ENCODE data around the gene TMEM263. TPM values are rescaled to one million over a fixed set of nuclear protein-coding genes. Genes with fewer than 3 reads are reported as not detected.

TMEM263 gene
- total RNA-seq, 1 experiment from 2014 or later, result 35.0 TPM

DNA sequence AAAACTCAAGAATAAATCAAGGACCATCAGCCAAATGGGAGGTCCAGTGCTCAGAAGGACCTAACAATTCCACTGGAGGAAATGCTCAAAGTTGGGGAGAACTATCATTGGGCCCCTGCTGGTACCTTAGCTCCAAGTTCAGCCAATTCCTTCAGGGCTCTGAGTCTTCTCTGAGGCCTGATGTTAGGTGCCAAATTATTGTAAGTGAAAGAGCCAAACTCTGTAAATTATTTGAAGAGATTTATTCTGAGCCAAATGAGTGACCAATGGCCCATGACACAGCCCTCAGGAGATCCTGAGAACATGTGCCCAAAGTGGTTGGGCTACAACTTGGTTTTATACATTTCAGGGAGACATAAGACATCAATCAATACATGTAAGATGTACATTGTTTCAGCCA lies 8.2 kb upstream of the TMEM263 start:
- no peak for DNase-seq (ENCODE audit: low read depth, low spot score)

DNA sequence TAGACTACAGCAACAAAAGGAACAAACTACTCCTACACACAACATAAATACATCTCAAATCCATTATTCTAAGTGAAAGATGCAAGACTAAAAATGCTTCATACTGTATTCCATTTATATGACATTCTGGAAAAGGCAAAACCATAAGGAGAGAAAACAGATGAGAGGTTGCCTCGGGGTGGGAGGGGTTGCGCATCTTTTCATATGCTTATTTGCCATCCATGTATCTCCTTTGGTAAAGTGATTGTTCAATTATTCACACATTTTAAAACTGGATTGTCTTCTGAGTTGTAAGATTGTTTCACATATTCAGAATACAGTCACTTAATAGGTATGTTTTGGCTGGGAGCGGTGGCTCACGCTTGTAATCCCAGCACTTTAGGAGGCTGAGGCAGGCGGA lies 5.1 kb upstream of the TMEM263 start:
- intact Hi-C loops (cut with micrococcal nuclease; ENCODE audit: unreplicated experiment), result no loop called here
- CTCF ChIA-PET, result no interaction called here
- ATAC-seq, result no peak

More for the DNA sequence above, 8.2 kb upstream of the TMEM263 start:
- ChIA-PET POLR2A (no interaction called here), CTCF (no interaction called here)
- Histone ChIP-seq H3K36me3 (ENCODE audit: control insufficient read depth, insufficient read depth, low read length) (no peaks in the 10 kb centered on the region), H3K9me3 (ENCODE audit: control insufficient read depth, insufficient read depth, low read depth, low read length) (peaks cover 14% of the 10 kb centered on the region; the same call in 1 of the 2 replicates), H3K27me3 (ENCODE audit: control insufficient read depth, insufficient read depth, low read length) (no peaks in the 10 kb centered on the region), H3K4me1 (ENCODE audit: control insufficient read depth, insufficient read depth, low read length) (no peaks in the 10 kb centered on the region), H3K27ac (ENCODE audit: low read length) (no peak overlapping the region), H3K4me3 (ENCODE audit: low read depth in 2 of 2, low read length in 2 of 2) (no peak overlapping the region)
- intact Hi-C loops (cut with micrococcal nuclease; ENCODE audit: unreplicated experiment), result no loop called here
- no peak for ATAC-seq
- TF ChIP-seq, protein P1, sequence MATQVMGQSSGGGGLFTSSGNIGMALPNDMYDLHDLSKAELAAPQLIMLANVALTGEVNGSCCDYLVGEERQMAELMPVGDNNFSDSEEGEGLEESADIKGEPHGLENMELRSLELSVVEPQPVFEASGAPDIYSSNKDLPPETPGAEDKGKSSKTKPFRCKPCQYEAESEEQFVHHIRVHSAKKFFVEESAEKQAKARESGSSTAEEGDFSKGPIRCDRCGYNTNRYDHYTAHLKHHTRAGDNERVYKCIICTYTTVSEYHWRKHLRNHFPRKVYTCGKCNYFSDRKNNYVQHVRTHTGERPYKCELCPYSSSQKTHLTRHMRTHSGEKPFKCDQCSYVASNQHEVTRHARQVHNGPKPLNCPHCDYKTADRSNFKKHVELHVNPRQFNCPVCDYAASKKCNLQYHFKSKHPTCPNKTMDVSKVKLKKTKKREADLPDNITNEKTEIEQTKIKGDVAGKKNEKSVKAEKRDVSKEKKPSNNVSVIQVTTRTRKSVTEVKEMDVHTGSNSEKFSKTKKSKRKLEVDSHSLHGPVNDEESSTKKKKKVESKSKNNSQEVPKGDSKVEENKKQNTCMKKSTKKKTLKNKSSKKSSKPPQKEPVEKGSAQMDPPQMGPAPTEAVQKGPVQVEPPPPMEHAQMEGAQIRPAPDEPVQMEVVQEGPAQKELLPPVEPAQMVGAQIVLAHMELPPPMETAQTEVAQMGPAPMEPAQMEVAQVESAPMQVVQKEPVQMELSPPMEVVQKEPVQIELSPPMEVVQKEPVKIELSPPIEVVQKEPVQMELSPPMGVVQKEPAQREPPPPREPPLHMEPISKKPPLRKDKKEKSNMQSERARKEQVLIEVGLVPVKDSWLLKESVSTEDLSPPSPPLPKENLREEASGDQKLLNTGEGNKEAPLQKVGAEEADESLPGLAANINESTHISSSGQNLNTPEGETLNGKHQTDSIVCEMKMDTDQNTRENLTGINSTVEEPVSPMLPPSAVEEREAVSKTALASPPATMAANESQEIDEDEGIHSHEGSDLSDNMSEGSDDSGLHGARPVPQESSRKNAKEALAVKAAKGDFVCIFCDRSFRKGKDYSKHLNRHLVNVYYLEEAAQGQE (IDR thresholded peaks at IDR 0.05; ENCODE audit: insufficient read depth in 1 of 2, low read depth in 2 of 2, low read length in 1 of 2), result no peak
- TF ChIP-seq TCF7L2 (IDR thresholded peaks at IDR 0.05; ENCODE audit: low read depth, low read length), result no peak
- TF ChIP-seq POLR2AphosphoS5 (IDR thresholded peaks at IDR 0.05; ENCODE audit: low read depth, low read length), result no peak
- no peak for TF ChIP-seq SIN3A (IDR thresholded peaks at IDR 0.05; ENCODE audit: borderline replicate concordance, insufficient read depth, low read depth, low read length)
- BruUV-seq (replicated peaks), result no TSS peak
- in situ Hi-C loops (cut with HindIII; ENCODE audit: low pct_unique_long_range_greater_than_20kb, low sequenced_read_pairs), result no loop called here

More for the DNA sequence above, 5.1 kb upstream of the TMEM263 start:
- POLR2A ChIA-PET, result interaction anchor here (0.6 kb wide), 1 partner anchor 194 kb away, joined by 4 read pairs; no protein-coding TSS in a partner anchor
- Histone ChIP-seq H3K27ac (ENCODE audit: low read length) (no peak overlapping the region), H3K36me3 (ENCODE audit: control insufficient read depth, insufficient read depth, low read length) (no peaks in the 10 kb centered on the region), H3K4me1 (ENCODE audit: control insufficient read depth, insufficient read depth, low read length) (peaks cover 14% of the 10 kb centered on the region; the same call in 1 of the 2 replicates), H3K27me3 (ENCODE audit: control insufficient read depth, insufficient read depth, low read length) (no peaks in the 10 kb centered on the region), H3K9me3 (ENCODE audit: control insufficient read depth, insufficient read depth, low read depth, low read length) (peaks cover 1% of the 10 kb centered on the region; the same call in 1 of the 2 replicates), H3K4me3 (ENCODE audit: low read depth in 2 of 2, low read length in 2 of 2) (no peak overlapping the region)
- in situ Hi-C loops (cut with HindIII; ENCODE audit: low pct_unique_long_range_greater_than_20kb, low sequenced_read_pairs), result no loop called here
- no TSS peak for BruUV-seq (replicated peaks)
- DNase-seq (ENCODE audit: low read depth, low spot score), result no peak
- TF ChIP-seq, protein P2, sequence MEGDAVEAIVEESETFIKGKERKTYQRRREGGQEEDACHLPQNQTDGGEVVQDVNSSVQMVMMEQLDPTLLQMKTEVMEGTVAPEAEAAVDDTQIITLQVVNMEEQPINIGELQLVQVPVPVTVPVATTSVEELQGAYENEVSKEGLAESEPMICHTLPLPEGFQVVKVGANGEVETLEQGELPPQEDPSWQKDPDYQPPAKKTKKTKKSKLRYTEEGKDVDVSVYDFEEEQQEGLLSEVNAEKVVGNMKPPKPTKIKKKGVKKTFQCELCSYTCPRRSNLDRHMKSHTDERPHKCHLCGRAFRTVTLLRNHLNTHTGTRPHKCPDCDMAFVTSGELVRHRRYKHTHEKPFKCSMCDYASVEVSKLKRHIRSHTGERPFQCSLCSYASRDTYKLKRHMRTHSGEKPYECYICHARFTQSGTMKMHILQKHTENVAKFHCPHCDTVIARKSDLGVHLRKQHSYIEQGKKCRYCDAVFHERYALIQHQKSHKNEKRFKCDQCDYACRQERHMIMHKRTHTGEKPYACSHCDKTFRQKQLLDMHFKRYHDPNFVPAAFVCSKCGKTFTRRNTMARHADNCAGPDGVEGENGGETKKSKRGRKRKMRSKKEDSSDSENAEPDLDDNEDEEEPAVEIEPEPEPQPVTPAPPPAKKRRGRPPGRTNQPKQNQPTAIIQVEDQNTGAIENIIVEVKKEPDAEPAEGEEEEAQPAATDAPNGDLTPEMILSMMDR (IDR thresholded peaks at IDR 0.05), result no peak
- TF ChIP-seq SIN3A (IDR thresholded peaks at IDR 0.05; ENCODE audit: borderline replicate concordance, insufficient read depth, low read depth, low read length) (no peak), POLR2AphosphoS5 (IDR thresholded peaks at IDR 0.05; ENCODE audit: low read depth, low read length) (no peak), TCF7L2 (IDR thresholded peaks at IDR 0.05; ENCODE audit: low read depth, low read length) (no peak)
- TF ChIP-seq, protein P1 (IDR thresholded peaks at IDR 0.05; ENCODE audit: insufficient read depth in 1 of 2, low read depth in 2 of 2, low read length in 1 of 2), result no peak
